Melanocyte of skin (primary cell): Measurements from ENCODE around the gene ITGAV. TPM values are rescaled to one million over a fixed set of nuclear protein-coding genes. Genes with fewer than 3 reads are reported as not detected.

Experiments used
- total RNA-seq, 2 donors: library from RNA; depleted of rRNA; stranded (reverse); fragments of >200 nt; gene quantifications; 2 replicates each; pipeline ENCODE4 v1.2.3, GENCODE V29; 2012

The ITGAV gene
- total RNA-seq, result 10 to 100 TPM; 60.6 to 68.9 TPM

GRCh38 chr2:186589612-186590349 is at the start of gene ITGAV:
TSS of gene ITGAV (plus strand) at chr2:186590056. CDS start at chr2:186590339, 283 bp downstream.

Other genes with a start within 250 kb of the ITGAV start
- 10 to 100 TPM; 41.3 to 71.9 TPM for gene ZC3H15, start 103.8 kb upstream of the ITGAV start, total RNA-seq
- gene FAM171B, start 104.0 kb downstream of the ITGAV start, total RNA-seq, result 1 to 10 TPM; 5.3 to 6.9 TPM